NCI-H1417 (cell line): ENCODE results near the gene CYTH3.
"Not testable (repeated sequence)": the region's sequence is repeated elsewhere in the genome, so short reads cannot be mapped to it uniquely, and the experiment has no call there.

Experiments used
- DNase-seq, 3 experiments: peaks; one replicate each; lab custom pipeline; 2025; lab: John Stamatoyannopoulos, UW

Gene CYTH3, protein sequence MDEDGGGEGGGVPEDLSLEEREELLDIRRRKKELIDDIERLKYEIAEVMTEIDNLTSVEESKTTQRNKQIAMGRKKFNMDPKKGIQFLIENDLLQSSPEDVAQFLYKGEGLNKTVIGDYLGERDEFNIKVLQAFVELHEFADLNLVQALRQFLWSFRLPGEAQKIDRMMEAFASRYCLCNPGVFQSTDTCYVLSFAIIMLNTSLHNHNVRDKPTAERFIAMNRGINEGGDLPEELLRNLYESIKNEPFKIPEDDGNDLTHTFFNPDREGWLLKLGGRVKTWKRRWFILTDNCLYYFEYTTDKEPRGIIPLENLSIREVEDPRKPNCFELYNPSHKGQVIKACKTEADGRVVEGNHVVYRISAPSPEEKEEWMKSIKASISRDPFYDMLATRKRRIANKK

DNA sequence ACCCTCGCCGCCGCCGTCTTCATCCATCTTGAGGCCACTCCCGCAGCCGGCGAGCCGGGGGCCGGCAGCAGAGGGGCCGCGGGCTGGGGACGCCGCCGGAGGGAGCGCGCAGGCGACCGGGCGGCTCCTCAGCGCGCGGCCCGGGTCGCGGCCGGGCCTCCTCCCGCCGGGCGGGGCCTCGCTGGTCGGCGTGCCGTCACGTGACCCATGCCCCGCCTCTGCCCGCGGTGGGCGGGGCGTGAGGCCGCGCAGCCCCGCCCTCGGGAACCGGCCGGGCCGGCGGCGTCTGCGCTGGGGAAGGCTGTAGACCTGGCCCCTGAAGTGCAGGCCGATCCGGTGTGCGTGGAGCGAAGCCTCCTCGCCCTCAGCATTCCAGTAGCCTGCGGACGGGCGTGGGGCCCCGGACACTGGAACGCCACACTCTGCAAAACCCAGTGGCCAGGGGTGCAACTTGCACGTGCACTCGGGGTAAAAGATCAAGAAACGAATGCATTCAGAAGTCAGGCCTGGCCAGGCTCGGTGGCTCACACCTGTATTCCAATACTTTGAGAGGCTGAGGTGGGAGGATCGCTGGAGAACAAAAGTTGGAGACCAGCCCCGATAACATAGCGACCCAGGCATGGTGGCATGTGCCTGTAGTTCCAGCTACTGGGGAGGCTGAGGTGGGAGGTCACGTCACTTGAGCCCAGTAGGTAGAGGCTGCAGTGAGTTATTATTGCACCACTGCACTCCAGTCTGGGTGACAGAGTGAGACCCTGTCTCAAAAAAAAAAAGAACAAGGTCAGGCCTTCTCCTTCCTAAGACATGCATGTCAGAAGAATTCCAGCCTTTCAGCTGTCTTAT lies at the start of gene CYTH3:
Gene CYTH3 (minus strand): TSS at position 144 of the 843 bp plus-strand sequence. CDS start 117 bp downstream, at position 27.
- DNase-seq: peak; percentile 89 to 92 (median 89)

DNA sequence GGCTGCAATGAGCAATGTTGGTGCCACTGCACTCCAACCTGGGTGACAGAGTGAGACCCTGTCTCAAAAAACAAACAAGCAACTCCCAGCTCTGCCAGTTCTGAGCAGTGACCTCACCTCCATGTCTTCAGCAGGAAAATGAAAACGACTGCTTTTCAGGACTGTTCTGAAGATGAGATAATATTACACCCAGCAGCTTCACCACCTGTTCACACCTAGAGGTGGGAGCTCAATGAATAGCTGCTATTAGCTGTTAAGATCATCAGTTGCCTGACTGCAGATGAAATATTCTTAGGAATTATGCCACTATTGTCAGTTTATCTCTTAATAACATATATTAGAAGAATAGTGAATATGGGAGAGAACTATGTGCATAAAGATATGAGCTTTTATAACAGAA lies 48.4 kb upstream of the CYTH3 start:
- peak in 1 of 3 experiments; percentile 12 for DNase-seq

DNA sequence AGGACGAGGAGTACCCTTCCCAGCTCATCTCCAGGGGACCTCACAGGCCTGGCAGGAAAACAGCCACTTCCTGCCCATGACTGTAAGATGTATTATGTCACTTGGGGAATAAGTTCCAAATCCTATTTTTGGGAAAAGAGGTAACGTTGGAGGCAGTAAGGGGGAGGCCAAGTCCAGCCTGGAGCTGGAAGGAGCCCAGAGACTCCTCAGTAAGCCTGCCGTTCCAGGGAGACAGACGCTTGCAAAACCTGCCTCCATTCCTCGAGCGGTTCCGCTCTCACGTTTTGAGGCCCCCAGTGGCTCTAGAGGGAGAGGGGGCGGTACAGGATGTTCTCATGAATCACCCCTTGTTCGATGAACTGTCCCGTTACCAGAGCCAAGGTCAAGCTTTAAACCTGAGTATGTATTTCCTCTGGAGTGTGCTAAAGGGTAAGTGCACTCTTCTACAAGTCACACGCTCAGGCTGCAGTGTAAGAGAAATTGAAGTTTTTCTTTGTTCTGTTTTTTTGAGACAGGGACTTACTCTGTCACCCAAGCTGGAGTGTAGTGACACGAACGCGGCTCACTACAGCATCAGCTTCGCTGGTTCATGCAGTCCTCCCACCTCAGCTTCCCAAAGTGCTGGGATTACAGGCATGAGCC lies 45.5 kb upstream of the CYTH3 start:
- DNase-seq: no peak

DNA sequence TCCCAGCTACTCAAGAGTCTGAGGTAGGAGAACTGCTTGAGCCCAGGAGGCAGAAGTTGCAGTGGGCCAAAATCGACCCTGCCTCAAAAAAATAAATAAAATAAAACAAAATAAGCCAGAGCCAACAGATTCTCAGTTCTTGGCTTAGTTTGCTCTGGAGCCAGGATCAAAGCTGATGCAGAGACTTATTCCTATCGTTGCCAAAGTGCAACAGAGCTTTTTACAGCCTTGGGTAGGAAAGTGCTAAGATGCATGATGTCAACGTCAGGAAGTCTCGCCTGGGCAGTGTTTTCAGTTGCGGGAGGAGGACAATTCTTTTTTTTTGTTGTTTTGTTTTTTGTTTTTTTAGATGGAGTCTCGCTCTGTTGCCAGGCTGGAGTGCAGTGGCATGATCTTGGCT lies 43.8 kb upstream of the CYTH3 start:
- DNase-seq: no peak

DNA sequence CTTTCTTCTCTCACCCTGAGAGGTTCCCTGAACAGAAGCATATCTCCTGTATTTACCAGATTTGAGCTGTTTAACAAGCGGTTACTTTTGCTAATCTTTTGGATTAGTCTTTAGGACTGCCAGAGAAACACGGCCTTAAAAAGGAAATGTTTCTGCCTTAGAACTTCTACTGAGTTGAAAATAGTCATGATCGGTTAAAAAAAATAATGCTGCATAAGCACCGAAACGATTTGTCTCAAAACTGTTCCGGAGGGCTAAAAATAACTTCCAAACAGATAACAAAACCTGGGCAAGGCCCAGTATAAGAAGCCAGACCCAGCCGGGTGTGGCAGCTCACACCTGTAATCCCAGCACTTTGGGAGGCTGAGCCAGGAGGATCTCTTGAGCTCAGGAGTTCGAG lies 43.3 kb upstream of the CYTH3 start:
- DNase-seq: no peak

DNA sequence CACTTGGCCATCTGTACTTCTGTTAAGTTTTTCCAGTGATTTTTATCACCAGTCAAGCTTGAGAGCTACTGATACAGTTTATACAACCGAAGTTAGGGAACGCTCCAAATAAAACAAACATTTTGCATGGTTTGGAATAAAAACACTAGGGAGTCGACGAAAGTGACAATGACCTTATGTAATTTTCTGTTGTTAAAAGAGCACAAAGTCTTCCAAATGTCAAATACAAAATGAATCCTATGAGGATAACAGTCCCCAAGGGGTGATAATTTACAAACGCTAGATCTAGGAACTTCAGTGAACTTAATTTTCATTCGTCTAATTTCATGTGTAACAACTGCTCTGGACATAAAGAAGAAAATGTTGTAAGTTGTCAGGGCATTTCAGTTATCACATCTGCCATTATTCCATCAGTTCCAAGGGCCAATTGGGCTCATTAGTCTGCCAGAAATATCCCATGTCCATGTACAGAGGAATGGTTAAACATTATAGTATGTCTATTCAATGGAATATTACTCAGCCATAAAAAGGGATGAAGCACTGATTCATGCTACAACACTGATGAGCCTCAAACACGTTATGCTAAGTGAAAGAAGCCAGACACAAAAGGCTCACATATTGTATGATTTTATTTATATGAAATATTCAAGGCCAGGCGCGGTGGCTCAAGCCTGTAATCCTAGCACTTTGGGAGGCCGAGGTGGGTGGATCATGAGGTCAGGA lies 38.0 kb upstream of the CYTH3 start:
- DNase-seq: no peak

DNA sequence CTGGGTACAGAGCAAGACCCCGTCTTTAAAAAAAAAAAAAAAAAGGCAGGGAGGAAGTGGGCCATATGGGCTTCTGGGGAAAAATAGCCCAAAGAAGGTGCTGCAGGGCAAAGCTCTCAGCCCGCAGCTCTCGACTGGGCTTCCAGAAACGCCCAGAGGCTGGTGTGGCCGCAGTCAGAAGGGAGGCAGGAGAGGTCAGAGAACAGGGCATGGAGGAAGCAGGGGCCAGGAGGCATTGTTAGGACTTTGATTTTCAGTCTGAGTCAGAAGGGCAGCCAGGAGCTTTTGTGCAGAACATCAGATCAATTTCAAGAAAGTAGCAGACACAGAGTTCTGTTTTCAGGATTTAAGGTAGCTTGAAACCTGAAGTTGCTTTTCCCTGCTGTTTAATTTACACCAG lies 35.3 kb upstream of the CYTH3 start:
- no peak for DNase-seq

DNA sequence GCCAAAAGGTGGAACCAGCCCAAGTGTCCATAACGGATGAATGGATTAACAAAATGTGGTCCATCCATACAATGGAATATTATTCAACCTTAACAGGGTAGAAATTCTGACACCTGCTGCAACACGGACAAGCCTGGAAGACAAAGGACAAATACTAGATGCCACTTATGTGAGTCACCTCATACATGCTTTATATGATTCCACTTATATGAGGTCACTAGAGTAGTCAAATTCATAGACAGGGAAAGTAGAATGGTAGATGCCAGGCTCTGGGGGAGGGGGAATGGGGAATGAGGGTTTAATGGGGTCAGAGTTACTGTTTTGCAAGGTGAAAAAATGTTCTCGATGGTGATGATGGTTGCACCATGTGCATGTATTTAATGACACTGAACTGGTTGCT lies 34.0 kb upstream of the CYTH3 start:
- DNase-seq: no peak

DNA sequence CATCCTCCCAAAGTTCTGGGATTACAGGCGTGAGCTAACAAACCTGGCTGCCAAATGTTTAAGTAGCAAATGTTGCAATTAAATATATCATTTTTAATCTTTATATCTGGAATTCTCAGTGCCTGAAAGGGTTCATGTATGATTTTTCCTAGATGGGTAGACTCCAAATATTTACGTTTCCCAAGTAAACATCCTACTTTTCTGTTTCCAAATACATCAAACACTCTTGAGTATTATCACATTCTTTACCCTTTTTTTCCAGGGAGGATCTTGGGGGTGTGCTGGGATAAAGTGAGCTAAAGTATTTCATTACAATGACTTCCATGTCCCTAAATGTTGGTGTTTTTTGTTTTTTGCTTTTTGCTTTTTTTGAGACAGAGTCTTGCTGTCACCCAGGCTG lies 32.9 kb upstream of the CYTH3 start:
- no peak for DNase-seq

DNA sequence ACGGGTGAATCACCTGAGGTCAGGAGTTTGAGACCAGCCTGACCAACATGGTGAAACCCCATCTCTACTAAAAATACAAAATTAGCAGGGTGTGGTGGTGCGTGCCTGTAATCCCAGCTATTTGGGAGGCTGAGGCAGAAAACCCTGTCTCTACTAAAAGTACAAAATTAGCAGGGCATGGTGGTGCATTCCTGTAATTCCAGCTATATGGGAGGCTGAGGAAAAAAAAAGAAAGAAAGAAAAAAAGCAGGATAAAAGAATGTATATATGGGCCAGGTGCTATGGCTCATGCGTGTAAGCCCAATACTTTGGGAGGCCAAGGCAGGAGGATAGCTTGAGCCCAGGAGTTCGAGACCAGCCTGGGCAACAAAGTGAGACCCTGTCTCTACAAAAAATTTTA lies 29.0 kb upstream of the CYTH3 start:
- not testable (repeated sequence) for DNase-seq

DNA sequence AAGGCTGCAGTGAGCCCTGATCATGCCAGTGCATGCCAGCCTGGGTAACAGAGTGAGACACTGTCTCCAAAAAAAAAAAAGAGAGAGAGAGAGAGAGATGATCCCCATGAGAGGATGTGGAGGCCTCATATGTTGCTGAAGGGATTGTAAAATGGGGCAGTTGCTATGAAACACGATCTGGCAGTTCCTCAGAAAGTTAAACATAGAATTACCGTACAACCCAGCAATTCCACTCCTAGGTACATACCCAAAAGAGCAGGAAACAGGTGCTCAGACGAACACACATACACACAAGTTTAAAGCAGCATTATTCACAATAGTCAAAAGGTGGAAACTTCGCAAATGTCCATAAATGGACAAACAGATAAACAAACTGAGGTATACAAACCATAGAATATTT lies 27.4 kb upstream of the CYTH3 start:
- no peak for DNase-seq

DNA sequence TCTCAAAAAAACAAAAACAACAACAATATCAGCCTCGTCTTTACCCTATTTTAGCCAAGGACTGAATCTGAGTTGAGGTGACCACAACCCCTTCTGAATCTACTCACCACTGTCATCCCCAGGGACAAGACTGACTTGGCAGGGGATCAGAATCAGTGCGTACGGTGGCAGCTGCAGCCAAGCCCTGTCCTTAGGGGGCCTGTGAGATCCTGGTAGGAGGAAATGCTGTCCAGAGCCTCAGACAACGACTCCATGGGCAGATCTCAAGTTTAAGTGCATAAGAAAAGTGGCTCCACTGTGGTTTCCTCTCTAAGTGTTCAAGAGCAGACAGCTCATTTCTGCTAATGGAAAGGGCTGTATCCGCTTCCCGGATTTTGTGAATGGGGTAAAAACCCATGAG lies 22.4 kb upstream of the CYTH3 start:
- peak in 2 of 3 experiments; percentile 17 to 74 for DNase-seq

DNA sequence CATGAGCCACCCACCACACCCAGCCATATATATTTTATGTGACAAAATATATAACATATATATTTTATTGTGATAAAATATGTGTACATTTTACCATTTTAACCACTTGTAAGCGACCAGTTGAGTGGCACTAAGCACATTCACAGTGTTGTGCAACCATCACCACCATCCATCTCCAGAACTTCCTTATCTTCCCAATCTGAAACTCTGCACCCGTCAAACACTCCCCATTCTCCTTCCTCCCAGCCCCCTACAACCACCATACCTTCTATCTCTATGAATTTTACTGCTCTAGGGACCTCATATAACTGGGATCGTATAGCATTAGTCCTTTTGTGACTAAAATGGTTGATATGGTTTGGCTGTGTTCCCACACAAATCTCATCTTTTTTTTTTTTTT lies 20.8 kb upstream of the CYTH3 start:
- no peak for DNase-seq

DNA sequence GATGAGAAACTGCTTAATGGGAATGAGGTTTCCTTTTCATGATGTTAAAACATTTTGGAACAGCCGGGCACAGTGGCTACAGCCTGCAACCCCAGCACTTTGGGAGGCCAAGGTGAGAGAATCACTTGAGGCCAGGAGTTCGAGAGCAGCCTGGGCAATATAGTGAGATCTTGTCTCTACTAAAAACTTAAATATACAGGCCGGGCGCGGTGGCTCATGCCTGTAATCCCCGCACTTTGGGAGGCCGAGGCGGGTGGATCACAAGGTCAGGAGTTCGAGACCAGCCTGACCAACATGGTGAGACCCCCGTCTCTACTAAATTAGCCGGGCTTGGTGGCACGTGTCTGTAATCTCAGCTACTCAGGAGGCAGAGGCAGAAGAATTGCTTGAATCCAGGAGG lies 19.5 kb upstream of the CYTH3 start:
- DNase-seq: not testable (repeated sequence)

DNA sequence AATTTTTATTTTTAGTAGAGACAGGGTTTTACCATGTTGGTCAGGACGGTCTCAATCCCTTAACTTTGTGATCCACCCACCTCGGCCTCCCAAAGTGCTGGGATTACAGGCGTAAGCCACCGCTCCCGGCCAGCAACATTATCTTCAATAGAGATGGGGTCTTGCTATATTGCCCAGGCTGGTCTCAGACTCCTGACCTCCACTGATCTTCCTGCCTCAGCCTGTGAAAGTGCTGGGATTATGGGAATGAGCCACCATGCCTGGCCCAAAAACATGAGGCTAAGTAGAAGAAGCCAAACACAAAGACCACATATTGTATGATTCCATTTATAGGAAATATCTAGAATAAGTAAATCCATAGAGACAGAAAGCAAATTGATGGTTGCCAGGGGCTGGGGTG lies 19.1 kb upstream of the CYTH3 start:
- no peak for DNase-seq

DNA sequence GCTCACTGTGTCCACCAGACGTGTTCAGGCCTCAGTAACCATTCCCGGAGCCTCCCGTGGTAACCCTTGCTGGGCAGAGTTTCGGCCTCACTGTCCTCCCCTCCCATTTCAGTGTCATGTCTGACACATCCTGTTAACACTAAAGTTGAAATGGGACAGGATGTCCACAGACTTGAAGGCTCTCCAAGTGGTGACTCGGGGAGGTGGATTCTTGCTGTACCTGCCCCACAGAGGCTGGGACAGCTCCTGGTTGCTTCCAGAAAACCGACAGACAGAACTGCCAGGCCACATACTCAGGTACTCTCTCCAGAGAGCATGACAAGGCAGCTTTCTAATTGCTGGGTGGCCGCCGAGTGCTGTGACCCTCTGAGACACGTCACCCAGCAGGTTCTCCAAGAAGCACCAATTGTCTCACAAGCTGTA lies 17.9 kb upstream of the CYTH3 start:
- no peak for DNase-seq

DNA sequence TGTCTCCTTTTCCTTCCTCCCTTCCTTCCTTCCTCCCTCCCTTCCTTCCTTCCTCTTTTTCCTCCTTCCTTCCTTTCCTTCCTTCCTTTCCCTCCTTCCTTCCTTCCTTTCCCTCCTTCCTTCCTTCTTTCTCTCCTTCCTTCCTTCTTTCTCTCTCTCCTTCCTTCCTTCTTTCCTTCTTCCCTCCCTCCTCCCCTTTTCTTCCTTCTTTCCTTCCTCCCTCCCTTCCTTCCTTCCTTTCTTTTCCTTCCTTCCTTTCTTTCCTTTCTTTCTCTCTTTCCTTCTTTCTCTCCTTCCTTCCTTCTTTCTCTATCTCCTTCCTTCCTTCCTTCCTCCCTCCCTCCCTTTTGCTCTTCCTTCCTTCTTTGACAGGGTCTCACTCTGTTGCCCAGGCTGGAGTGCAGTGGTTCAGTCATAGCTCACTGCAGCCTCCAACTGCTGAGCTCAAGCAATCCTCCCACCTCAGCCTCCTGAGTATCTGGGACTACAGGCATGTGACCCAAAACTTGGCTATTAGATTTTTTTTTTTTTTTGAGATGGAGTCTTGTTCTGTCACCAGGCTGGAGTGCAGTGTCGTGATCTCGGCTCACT lies 15.9 kb upstream of the CYTH3 start:
- DNase-seq: no peak

DNA sequence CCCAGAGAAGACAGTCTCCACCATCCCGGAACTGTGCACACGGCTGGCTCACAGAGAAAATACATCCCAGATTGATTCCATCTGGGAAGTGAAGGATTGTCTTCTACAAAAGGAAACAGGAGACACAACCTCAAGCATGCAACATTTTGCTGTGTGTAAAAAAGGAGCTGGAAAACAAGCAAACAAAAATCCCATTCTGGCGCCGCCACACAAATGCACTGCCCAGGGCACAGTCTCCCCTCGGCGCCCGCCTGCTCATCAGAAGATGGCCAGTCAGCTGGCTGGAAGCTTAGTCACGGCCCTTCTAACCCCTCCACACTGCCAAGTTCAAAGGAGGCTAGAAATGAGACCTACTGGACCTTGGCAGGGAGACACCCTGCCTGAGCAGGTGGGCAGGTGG lies 14.1 kb upstream of the CYTH3 start:
- no peak for DNase-seq

DNA sequence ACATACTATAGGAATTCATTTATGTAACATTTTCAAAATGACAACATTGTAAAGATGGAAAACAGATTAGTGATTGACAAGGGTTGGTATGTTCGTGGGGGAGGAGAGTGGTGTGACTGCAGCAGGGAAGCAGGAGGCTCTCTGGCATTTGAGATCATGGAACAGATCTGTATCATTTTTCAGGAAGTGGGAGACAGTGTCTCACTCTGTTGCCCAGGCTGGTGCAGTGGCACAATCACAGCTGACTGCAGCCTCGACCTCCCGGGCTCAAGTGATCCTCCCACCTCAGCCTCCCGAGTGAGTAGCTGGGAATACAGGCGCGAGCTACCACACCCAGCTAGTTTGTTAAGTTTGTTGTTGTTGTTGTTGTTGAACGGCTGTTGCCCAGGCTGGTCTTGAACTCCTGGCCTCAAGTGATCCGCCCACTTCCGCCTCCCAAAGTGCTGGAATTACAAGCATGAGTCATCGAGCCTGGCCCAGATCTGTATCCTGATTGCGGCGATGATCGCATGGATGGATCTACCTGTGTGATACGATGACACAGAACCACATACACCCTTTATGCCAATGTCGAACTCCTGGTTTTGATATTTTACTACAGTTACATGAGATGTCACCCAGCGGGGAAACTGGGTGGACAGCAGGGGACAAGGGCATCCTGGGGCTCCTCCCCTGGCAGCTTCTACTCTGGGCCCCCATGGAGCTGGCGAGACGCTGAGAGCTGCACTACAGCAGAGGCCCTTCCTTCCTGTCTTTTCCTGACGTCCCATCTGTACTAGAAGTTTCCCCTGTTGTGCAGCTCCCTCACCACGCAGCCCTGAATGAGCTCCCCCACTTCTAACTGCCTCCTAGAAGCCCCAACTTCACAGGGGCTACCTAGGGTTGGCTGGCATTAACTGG lies 12.3 kb upstream of the CYTH3 start:
- DNase-seq: no peak

DNA sequence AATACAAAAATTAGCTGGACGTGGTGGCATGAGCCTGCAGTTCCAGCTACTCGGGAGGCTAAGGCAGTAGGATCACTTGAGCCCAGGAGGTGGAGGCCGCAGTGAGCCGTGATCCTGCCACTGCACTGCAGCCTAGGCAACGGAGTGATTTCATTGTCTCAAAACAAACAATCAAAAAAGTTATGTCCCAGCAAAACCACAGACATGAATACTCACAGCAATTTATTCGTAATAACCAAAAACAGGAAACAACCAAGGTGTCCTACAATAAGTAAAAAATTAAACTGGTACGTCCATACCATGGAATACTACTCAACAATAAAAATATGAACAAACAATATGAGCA lies 11.6 kb upstream of the CYTH3 start:
- DNase-seq: no peak
